Measurements from ENCODE around the gene SHFL. TPM values are rescaled to one million over a fixed set of nuclear protein-coding genes. Genes with fewer than 3 reads are reported as not detected.

SHFL gene
- total RNA-seq, 1 experiment from 2014 or later: 22.5 TPM

- no peak overlapping the region for H3K4me3 ChIP-seq
- DNase-seq: no peak
These were observed 7.1 kb upstream of the SHFL start for GRCh38 chr19:10079031-10079453.

GRCh38 chr19:10083911-10084310, 2.2 kb upstream of the SHFL start:
- DNase-seq: no peak
- Histone ChIP-seq H3K4me3 (no peak overlapping the region), H3K27me3 (peaks cover 10% of the 10 kb centered on the region), H3K36me3 (no peaks in the 10 kb centered on the region; the same call in none of the 2 replicates), H3K9me3 (0 out of 2 replicates have a peak, but pooled peaks cover 2% of the 10 kb centered on the region)

More at GRCh38 chr19:10079031-10079453, 7.1 kb upstream of the SHFL start:
- Histone ChIP-seq H3K36me3 (no peaks in the 10 kb centered on the region), H3K27me3 (peaks cover 33% of the 10 kb centered on the region), H3K9me3 (peaks cover 17% of the 10 kb centered on the region)

- DNase-seq: no peak
- Histone ChIP-seq H3K36me3 (peaks cover 7% of the 10 kb centered on the region), H3K9me3 (0 out of 2 replicates have a peak, but pooled peaks cover 2% of the 10 kb centered on the region), H3K4me3 (no peak overlapping the region), H3K27me3 (peaks cover 6% of the 10 kb centered on the region)
These were observed 1.3 kb upstream of the SHFL start for GRCh38 chr19:10084803-10085202.

- H3K9me3 ChIP-seq: 0 out of 2 replicates have a peak, but pooled peaks cover 2% of the 10 kb centered on the region
- peaks cover 13% of the 10 kb centered on the region for H3K36me3 ChIP-seq
- H3K27me3 ChIP-seq: no peaks in the 10 kb centered on the region
- H3K4me3 ChIP-seq: peak overlapping the region; percentile 87
- DNase-seq: no peak
These were observed 575 bp downstream of the SHFL start for GRCh38 chr19:10086591-10087192.

GRCh38 chr19:10087296-10088061, 1.4 kb downstream of the SHFL start:
- no peak for DNase-seq
- peak overlapping the region; percentile 87; the same call in 1 of the 2 replicates for H3K4me3 ChIP-seq
- H3K27me3 ChIP-seq: no peaks in the 10 kb centered on the region
- peaks cover 15% of the 10 kb centered on the region for H3K36me3 ChIP-seq
- 0 out of 2 replicates have a peak, but pooled peaks cover 2% of the 10 kb centered on the region for H3K9me3 ChIP-seq

- H3K36me3 ChIP-seq: peaks cover 17% of the 10 kb centered on the region
- H3K9me3 ChIP-seq: no peaks in the 10 kb centered on the region
- H3K27me3 ChIP-seq: no peaks in the 10 kb centered on the region
- no peak for DNase-seq
- H3K4me3 ChIP-seq: no peak overlapping the region
These were observed 2.9 kb downstream of the SHFL start for GRCh38 chr19:10088949-10089554.

GRCh38 chr19:10089801-10090375, 3.8 kb downstream of the SHFL start:
- no peaks in the 10 kb centered on the region for H3K9me3 ChIP-seq
- DNase-seq: no peak
- H3K36me3 ChIP-seq: peaks cover 17% of the 10 kb centered on the region
- no peak overlapping the region for H3K4me3 ChIP-seq
- no peaks in the 10 kb centered on the region for H3K27me3 ChIP-seq

- no peak for DNase-seq
- Histone ChIP-seq H3K4me3 (no peak overlapping the region), H3K27me3 (peaks cover 5% of the 10 kb centered on the region; the same call in 1 of the 2 replicates), H3K36me3 (peaks cover 17% of the 10 kb centered on the region), H3K9me3 (no peaks in the 10 kb centered on the region; the same call in 1 of the 2 replicates)
These were observed 5.2 kb downstream of the SHFL start for GRCh38 chr19:10091370-10091687.

GRCh38 chr19:10091895-10092641, 6.0 kb downstream of the SHFL start:
- Histone ChIP-seq H3K36me3 (peaks cover 17% of the 10 kb centered on the region), H3K4me3 (no peak overlapping the region), H3K27me3 (peaks cover 5% of the 10 kb centered on the region; the same call in 1 of the 2 replicates), H3K9me3 (no peaks in the 10 kb centered on the region; the same call in 1 of the 2 replicates)
- DNase-seq: no peak

- H3K9me3 ChIP-seq: no peaks in the 10 kb centered on the region; the same call in 1 of the 2 replicates
- peaks cover 5% of the 10 kb centered on the region; the same call in 1 of the 2 replicates for H3K27me3 ChIP-seq
- H3K4me3 ChIP-seq: no peak overlapping the region
- peaks cover 17% of the 10 kb centered on the region for H3K36me3 ChIP-seq
- DNase-seq: no peak
These were observed 6.7 kb downstream of the SHFL start for GRCh38 chr19:10092648-10093294.

- Histone ChIP-seq H3K27me3 (peaks cover 5% of the 10 kb centered on the region; the same call in 1 of the 2 replicates), H3K36me3 (peaks cover 17% of the 10 kb centered on the region), H3K4me3 (no peak overlapping the region), H3K9me3 (no peaks in the 10 kb centered on the region; the same call in 1 of the 2 replicates)
- DNase-seq: no peak
These were observed 7.4 kb downstream of the SHFL start for GRCh38 chr19:10093295-10094186.

- H3K9me3 ChIP-seq: no peaks in the 10 kb centered on the region; the same call in 1 of the 2 replicates
- peaks cover 7% of the 10 kb centered on the region for H3K36me3 ChIP-seq
- no peak for DNase-seq
- peaks cover 5% of the 10 kb centered on the region; the same call in 1 of the 2 replicates for H3K27me3 ChIP-seq
- peak overlapping the region; percentile 9; the same call in 1 of the 2 replicates for H3K4me3 ChIP-seq
These were observed 9.5 kb downstream of the SHFL start for GRCh38 chr19:10095622-10095947.

GRCh38 chr19:10095948-10096614, 10.0 kb downstream of the SHFL start:
- peaks cover 5% of the 10 kb centered on the region for H3K36me3 ChIP-seq
- H3K9me3 ChIP-seq: no peaks in the 10 kb centered on the region; the same call in 1 of the 2 replicates
- peak; percentile 94 for DNase-seq
- H3K27me3 ChIP-seq: peaks cover 5% of the 10 kb centered on the region; the same call in 1 of the 2 replicates
- H3K4me3 ChIP-seq: peak overlapping the region; percentile 47

GRCh38 chr19:10096615-10096963, 10.5 kb downstream of the SHFL start:
- H3K4me3 ChIP-seq: peak overlapping the region; percentile 47
- H3K9me3 ChIP-seq: no peaks in the 10 kb centered on the region; the same call in 1 of the 2 replicates
- H3K36me3 ChIP-seq: peaks cover 4% of the 10 kb centered on the region
- no peak for DNase-seq
- peaks cover 5% of the 10 kb centered on the region; the same call in 1 of the 2 replicates for H3K27me3 ChIP-seq
